SH-SY5Y (cell line): Measurements from ENCODE around the gene IL3.

ENCODE experiments used
- GATA2 ChIP-seq: IDR thresholded peaks from 2 replicates; pipeline ENCODE4 v1.6.1; 2011; ENCODE audit warnings: mild to moderate bottlenecking, low read depth, low read length
- GATA3 ChIP-seq: IDR thresholded peaks from 2 replicates; pipeline ENCODE4 v1.6.1; 2011; ENCODE audit warnings: low read depth, mild to moderate bottlenecking, low read length, moderate library complexity

- no peak for TF ChIP-seq GATA3
- no peak for TF ChIP-seq GATA2
Observed at GRCh38 chr5:132102101-132102701, 41.7 kb downstream of the IL3 start.
